Esophagus squamous epithelium (tissue), 5 donors: Measurements from ENCODE around the gene ICAM4. TPM values are rescaled to one million over a fixed set of nuclear protein-coding genes. Genes with fewer than 3 reads are reported as not detected.

Source experiments
- DNase-seq: peaks from one replicate; lab custom pipeline; 2025; lab: John Stamatoyannopoulos, UW
- H3K27ac ChIP-seq, 4 donors: fragments of 200-600 bp; sonication (generic); one replicate each; pipeline ENCODE4 v1.5.1; 2016 to 2019; ENCODE audit warnings: mild to moderate bottlenecking in 1 of 4
- H3K27me3 ChIP-seq, 4 donors: fragments of 200-600 bp; sonication (generic); 1 replicate in 3 of 4; 2 replicates in 1 of 4; pipeline versions ENCODE4 v1.5.1 to v1.6.0; 2017 to 2021; ENCODE audit warnings: antibody characterized with exemption in 1 of 4
- H3K36me3 ChIP-seq, 3 donors: fragments of 200-600 bp; sonication (generic); one replicate each; pipeline ENCODE4 v1.5.1; 2016 to 2019
- H3K4me1 ChIP-seq, 3 donors: fragments of 200-600 bp; sonication (generic); one replicate each; pipeline ENCODE4 v1.5.1; 2017 to 2019
- H3K4me3 ChIP-seq, 4 donors: fragments of 200-600 bp; sonication (generic); 1 replicate in 3 of 4; 2 replicates in 1 of 4; pipeline ENCODE4 v1.5.1; 2016 to 2019; ENCODE audit warnings: mild to moderate bottlenecking in 2 of 4, moderate library complexity in 1 of 4
- H3K9me3 ChIP-seq, 3 donors: fragments of 200-600 bp; sonication (generic); one replicate each; pipeline ENCODE4 v1.5.1; 2016 to 2019
- POLR2A ChIP-seq, 4 donors: fragments of 450-650 bp; IDR thresholded peaks; one replicate each; pipeline ENCODE4 v1.6.1; 2017; ENCODE audit warnings: antibody characterized with exemption in 4 of 4, mild to moderate bottlenecking in 4 of 4, moderate library complexity in 3 of 4
- WGBS, 2 donors: methylation state at CpG; one replicate each; pipeline ENCODE4 v1.1.5; 2018; 5-methylcytosine and 5-hydroxymethylcytosine counted together
- intact Hi-C: fragments of 100-400 bp; cut with DNase I; formaldehyde crosslinking; loops from one replicate; pipeline ENCODE4 v1.15.0; 2022
- total RNA-seq, 4 donors: library from RNA; depleted of rRNA; stranded (reverse); fragments of >200 nt; gene quantifications; one replicate each; pipeline ENCODE4 v1.1.0, GENCODE V29; 2016
- TF ChIP-seq, protein P1 (sequence below), 6 experiments: fragments of 450-650 bp in 4 of 6; fragments of 200-600 bp in 2 of 6; sonication (generic) in 2 of 6; IDR thresholded peaks; one replicate each; pipeline ENCODE4 v1.5.1; 2016 to 2019; ENCODE audit warnings: antibody characterized with exemption in 6 of 6, mild to moderate bottlenecking in 4 of 6, moderate library complexity in 4 of 6
- donor health status: DM: yes; HTN: yes; CAD: no.

Gene ICAM4
- total RNA-seq, 4 donors from 2014 or later = 0.29 to 0.76 TPM; not detected in 2

GRCh38 chr19:10254244-10254643 lies 32.5 kb upstream of the ICAM4 start:
- H3K4me3 ChIP-seq = no peak overlapping the region
- TF ChIP-seq POLR2A (IDR thresholded peaks at IDR 0.05) = no peak
- TF ChIP-seq, protein P1, sequence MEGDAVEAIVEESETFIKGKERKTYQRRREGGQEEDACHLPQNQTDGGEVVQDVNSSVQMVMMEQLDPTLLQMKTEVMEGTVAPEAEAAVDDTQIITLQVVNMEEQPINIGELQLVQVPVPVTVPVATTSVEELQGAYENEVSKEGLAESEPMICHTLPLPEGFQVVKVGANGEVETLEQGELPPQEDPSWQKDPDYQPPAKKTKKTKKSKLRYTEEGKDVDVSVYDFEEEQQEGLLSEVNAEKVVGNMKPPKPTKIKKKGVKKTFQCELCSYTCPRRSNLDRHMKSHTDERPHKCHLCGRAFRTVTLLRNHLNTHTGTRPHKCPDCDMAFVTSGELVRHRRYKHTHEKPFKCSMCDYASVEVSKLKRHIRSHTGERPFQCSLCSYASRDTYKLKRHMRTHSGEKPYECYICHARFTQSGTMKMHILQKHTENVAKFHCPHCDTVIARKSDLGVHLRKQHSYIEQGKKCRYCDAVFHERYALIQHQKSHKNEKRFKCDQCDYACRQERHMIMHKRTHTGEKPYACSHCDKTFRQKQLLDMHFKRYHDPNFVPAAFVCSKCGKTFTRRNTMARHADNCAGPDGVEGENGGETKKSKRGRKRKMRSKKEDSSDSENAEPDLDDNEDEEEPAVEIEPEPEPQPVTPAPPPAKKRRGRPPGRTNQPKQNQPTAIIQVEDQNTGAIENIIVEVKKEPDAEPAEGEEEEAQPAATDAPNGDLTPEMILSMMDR (IDR thresholded peaks at IDR 0.05) = no peak
- peaks cover 12 to 57% (median 38%) of the 10 kb centered on the region in 3 donors for H3K36me3 ChIP-seq
- H3K27me3 ChIP-seq = no peaks in the 10 kb centered on the region
- H3K4me1 ChIP-seq = peaks cover 0 to 46% (median 10%) of the 10 kb centered on the region in 3 donors
- 85 to 94% methylated on average over 2 to 3 of the region's 3 CpGs for WGBS, 2 donors
- intact Hi-C loops = loop anchor here (5.0 to 10.0 kb wide), 2 partner anchors 139 to 322 kb away; partner anchors contain the start of genes EIF3G and P2RY11
- no peaks in the 10 kb centered on the region for H3K9me3 ChIP-seq
- DNase-seq = no peak
- no peak overlapping the region for H3K27ac ChIP-seq

GRCh38 chr19:10255358-10255757 lies 31.4 kb upstream of the ICAM4 start:
- Histone ChIP-seq H3K9me3 (no peaks in the 10 kb centered on the region), H3K27me3 (no peaks in the 10 kb centered on the region), H3K4me1 (peaks cover 3 to 51% (median 19%) of the 10 kb centered on the region in 3 donors), H3K36me3 (peaks cover 12 to 62% (median 38%) of the 10 kb centered on the region in 3 donors), H3K4me3 (no peak overlapping the region), H3K27ac (no peak overlapping the region)
- 81 to 85% methylated on average over 2 of the region's 2 CpGs for WGBS, 2 donors
- intact Hi-C loops = loop anchor here (10.0 kb wide), 1 partner anchor 141 kb away; the partner anchor contains the start of genes EIF3G and P2RY11
- DNase-seq = no peak
- no peak for TF ChIP-seq POLR2A (IDR thresholded peaks at IDR 0.05)
- TF ChIP-seq, protein P1 (IDR thresholded peaks at IDR 0.05) = no peak

GRCh38 chr19:10256551-10256950 lies 30.2 kb upstream of the ICAM4 start:
- H3K4me1 ChIP-seq = peaks cover 3 to 42% (median 21%) of the 10 kb centered on the region in 3 donors
- intact Hi-C loops = loop anchor here (10.0 kb wide), 1 partner anchor 142 kb away; the partner anchor contains the start of genes EIF3G and P2RY11
- H3K27ac ChIP-seq = no peak overlapping the region
- TF ChIP-seq, protein P1 (IDR thresholded peaks at IDR 0.05) = no peak
- TF ChIP-seq POLR2A (IDR thresholded peaks at IDR 0.05) = no peak
- H3K36me3 ChIP-seq = peaks cover 12 to 62% (median 38%) of the 10 kb centered on the region in 3 donors
- no peak overlapping the region for H3K4me3 ChIP-seq
- H3K27me3 ChIP-seq = no peaks in the 10 kb centered on the region
- H3K9me3 ChIP-seq = no peaks in the 10 kb centered on the region
- 100% methylated on average over 1 to 2 of the region's 18 CpGs for WGBS, 2 donors
- DNase-seq = no peak

DNA sequence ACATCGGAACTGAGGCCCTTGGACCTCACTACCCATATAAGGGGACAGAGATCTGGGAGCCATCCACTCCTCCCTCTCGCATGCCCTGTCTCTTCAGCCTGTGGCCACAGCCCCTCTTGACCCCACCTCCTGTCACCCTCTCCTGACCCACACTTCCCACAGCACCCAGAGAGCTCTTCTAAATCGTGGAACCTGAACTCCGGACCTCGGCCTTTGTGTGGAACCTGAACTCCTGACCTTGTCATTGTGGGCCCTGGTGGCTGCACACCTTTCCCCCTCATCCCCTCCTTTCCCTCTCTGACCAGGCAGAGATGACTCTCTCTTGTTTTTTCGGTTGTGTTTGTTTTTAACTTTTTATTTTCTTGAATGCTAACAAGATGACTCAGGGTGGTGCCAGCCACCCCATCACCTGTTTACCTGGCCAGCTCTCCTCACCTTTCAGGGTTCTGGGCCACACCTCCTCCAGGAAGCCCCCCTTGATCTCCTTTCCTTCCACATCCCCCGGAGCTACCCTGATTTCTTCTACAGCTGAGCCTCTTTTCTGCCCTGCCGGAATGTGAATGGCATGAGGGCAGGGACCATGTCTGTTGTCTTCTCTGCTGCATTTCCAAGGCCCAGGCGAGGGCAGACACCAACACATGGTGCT lies 29.7 kb upstream of the ICAM4 start:
- no peaks in the 10 kb centered on the region for H3K9me3 ChIP-seq
- no peak overlapping the region for H3K27ac ChIP-seq
- H3K4me1 ChIP-seq = peaks cover 3 to 42% (median 21%) of the 10 kb centered on the region in 3 donors
- TF ChIP-seq POLR2A (IDR thresholded peaks at IDR 0.05) = no peak
- TF ChIP-seq, protein P1 (IDR thresholded peaks at IDR 0.05) = no peak
- 85 to 86% methylated on average over 8 to 9 of the region's 9 CpGs for WGBS, 2 donors
- no peak overlapping the region for H3K4me3 ChIP-seq
- H3K36me3 ChIP-seq = peaks cover 12 to 62% (median 38%) of the 10 kb centered on the region in 3 donors
- intact Hi-C loops = loop anchor here (10.0 kb wide), 1 partner anchor 142 kb away; the partner anchor contains the start of genes EIF3G and P2RY11
- no peak for DNase-seq
- H3K27me3 ChIP-seq = no peaks in the 10 kb centered on the region

DNA sequence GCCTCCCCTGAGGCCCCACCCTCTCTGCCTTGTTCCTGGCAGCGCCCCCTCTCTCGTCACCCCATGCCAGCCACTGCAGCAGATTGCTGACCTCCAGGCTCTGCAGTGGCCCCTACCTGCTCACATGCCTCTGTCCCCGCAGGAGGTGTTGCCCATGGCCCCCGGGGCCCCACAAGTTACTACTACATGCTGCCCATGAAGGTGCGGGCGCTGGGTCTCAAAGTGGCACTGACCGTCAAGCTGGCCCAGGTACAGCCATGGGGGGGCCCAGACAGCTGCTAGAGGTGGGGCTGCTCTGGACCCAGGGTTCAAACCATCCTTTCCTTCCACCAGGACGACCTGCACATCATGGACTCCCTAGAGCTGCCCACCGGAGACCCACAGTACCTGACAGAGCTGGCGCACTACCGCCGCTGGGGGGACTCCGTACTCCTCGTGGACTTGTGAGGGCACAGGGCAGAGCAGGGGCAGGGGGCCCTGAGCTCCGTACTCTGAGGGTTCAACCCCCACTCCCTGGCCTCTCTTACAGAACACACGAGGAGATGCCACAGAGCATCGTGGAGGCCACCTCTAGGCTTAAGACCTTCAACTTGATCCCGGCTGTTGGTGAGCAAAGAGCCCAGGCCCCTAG lies 28.6 kb upstream of the ICAM4 start:
- peaks cover 12 to 62% (median 38%) of the 10 kb centered on the region in 3 donors for H3K36me3 ChIP-seq
- no peak for DNase-seq
- H3K27ac ChIP-seq = no peak overlapping the region
- no peak overlapping the region for H3K4me3 ChIP-seq
- H3K27me3 ChIP-seq = no peaks in the 10 kb centered on the region
- peaks cover 3 to 33% (median 13%) of the 10 kb centered on the region in 3 donors for H3K4me1 ChIP-seq
- intact Hi-C loops = loop anchor here (10.0 kb wide), 1 partner anchor 143 kb away; the partner anchor contains the start of genes EIF3G and P2RY11
- H3K9me3 ChIP-seq = no peaks in the 10 kb centered on the region
- 100% methylated on average over 2 to 4 of the region's 18 CpGs for whole genome bisulfite sequencing, 2 donors
- TF ChIP-seq, protein P1 (IDR thresholded peaks at IDR 0.05) = no peak
- TF ChIP-seq POLR2A (IDR thresholded peaks at IDR 0.05) = no peak
